T1000 (cell line): Measurements from ENCODE around the gene OTX2.

Source experiments
- DNase-seq: peaks from one replicate; lab custom pipeline; 2025; ENCODE audit warnings: mixed read lengths; lab: John Stamatoyannopoulos, UW

OTX2 gene

GRCh38 chr14:56810147-56810719 lies at the start of gene OTX2:
TSS of gene OTX2 (minus strand) at chr14:56810479. CDS start at chr14:56805456, 5,023 bp downstream.
- DNase-seq, result no peak

- no peak for DNase-seq
Measured at GRCh38 chr14:56858422-56858821, 48.1 kb upstream of the OTX2 start.

- DNase-seq, result no peak
Measured at GRCh38 chr14:56857216-56857615, 46.9 kb upstream of the OTX2 start.

GRCh38 chr14:56855891-56856461 lies 45.7 kb upstream of the OTX2 start:
- DNase-seq, result no peak

DNA sequence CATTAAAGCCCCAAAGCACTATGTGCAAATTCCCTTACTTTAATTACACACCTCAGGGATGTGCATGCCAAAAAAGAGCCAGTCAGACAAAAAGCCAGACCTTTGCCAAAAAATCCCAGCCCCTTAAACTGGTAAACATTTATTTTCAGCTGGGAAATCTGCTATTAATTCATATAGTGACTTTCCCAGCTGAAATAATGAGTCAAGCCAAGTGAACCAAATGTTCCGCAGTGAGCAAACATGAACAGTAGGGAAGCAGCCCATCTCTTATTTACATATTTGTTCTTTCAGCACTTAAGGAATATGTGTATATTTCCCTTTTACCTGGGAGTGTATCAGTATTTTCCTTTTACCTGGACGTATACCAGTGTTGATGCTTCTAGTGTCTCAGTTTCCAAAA lies 44.0 kb upstream of the OTX2 start:
- DNase-seq, result no peak

DNA sequence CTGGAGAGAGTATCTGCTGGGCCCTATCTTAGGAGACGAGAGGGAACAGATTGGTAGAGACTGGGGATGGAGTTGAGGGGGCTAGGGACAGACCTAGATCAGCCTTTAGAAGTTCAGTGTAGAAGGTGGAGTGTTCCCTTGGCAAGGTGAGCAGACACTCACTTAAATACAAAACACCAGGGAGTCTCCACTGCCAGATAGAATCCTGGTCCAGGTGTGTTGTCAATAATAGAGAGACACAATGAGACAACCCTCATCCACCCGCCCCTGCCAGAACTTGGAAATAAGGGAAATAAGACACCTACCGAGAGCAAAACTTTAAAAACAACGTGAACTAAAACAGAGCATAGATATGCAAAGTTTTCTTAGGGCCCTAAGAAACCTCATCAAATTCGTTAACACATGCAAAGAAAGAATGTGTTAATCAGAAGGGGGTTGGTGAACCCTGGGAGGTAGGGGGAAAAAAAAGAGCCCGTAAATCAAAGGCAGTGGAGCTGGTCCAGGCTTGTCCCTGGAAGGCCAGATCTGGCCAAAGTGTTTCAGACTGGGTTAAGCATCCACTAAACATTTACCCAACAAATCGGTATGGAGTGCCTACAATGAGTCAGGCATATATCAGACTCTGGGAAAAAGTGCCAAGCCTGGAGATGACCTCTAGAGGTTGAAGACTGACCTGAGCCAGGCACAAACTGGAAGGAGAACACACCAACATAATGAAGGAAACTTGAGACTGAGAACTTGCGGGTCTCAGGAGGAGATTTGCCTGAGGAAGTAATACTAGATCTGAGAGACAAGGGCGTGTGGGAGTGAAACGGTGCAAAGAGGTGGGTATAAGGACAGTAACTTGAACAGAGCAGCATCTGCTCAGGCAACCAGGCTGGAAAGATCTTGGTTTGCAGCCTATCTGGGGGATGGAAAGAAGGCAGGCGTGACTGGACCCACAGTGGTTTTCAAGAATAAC lies 37.0 kb upstream of the OTX2 start:
- DNase-seq, result no peak

GRCh38 chr14:56844406-56845002 lies 34.2 kb upstream of the OTX2 start:
- DNase-seq, result no peak

DNA sequence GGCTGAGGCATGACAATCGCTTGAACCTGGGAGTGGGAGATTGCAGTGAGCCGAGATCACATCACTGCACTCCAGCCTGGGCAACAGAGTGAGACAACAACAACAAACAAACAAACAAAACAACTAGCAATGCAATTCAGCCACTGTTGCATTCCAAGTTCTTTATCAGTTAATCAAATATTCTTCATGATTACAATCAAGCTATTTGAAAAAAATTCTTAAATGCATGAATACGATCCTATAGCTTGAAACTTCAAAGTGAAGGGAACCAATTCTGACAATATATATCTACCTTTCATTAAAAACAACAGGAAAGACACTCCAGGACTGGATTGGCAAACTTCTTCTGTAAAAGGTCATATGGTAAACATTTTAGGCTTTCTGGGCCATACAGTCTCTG lies 31.3 kb upstream of the OTX2 start:
- no peak for DNase-seq

DNA sequence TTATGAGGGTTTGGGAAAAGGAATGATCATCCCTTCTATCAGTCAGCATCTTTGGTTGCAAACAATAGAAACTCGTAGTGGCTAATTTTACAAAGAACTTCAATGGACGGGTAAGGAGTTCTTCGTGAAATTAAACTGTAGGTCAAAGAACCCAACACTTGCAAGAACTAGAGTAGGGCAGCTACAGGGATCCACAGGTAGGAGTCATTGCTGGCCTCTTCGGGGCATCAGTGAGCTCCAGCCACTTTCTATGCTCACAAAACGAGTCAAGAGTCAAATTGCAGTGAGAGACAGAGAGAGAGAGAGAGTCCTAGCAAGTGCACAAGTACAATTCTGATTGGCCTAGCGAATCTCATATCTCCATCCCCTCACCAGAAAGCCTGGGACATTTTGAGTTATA lies 29.9 kb upstream of the OTX2 start:
- DNase-seq, result no peak

DNA sequence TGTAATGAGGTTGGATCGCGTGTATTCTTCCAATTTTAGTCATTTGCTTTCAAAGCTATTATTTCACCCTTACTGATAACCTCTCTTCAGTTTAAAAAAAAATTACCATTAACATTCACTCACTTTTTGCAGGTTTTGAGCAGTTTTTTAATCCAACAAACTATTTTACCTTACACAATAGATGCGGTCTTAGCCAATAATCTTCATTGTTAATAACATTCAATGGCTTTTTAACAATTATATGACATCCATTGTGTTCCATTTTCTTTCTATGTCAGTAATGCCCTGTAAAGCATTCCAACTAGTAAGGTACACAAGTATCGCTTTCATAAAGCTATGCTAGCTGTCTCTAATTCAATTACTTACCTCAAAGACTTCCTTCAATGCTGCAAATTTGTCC lies 18.9 kb upstream of the OTX2 start:
- DNase-seq, result no peak

DNA sequence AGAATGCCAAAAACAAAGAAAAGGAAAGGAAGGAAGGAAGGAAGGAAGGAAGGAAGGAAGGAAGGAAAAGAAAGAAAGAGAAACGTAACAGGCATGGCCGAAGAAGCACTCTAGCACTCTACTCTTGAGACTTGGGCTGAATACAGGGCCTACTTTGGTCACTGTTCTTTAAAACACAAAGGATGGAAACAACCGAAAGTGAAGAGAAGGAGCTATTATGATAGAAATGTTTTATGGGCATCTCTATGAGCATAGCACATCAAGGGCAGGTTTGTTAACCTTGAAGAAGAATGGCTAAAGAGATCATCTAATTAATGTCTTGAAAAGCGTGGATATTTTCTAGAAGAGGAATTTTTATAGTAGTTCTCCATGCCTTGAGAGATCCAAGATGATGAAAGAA lies 15.9 kb upstream of the OTX2 start:
- DNase-seq, result no peak

DNA sequence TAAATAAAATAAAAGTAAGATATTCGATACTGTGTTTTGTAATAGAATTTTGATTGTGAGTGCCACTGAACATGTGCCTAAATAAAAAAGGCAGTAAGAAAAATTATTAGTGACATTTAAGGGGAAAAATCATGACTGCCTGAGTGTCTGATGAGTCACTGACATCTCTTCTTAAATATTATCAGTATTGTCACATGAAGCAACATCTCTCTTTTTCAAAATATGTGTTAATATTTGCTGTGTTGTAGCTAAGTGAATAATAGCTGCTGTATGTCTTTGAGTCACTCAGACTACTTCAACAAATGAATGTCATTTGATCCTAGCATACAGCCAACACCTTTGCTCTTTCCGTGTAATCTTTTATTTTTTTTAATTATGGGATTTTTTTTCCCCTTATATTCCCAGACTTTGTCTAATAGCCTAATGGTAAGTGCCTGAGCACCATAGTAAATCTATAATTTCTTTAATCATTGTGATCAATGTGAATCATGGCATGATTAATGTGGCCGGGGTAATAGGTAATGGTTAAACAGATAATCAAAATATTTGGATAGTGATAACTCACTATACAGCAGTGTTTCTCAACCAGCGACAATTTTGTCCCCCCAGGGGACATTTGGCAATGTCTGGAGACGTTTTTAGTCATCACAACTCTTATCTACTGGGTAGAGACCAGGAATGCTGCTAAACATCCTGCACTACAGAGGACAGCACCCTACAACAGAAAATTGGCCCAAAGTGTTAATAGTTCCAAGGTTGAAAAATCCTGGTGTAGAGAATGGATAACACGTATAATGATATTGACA lies 11.7 kb upstream of the OTX2 start:
- DNase-seq, result no peak

DNA sequence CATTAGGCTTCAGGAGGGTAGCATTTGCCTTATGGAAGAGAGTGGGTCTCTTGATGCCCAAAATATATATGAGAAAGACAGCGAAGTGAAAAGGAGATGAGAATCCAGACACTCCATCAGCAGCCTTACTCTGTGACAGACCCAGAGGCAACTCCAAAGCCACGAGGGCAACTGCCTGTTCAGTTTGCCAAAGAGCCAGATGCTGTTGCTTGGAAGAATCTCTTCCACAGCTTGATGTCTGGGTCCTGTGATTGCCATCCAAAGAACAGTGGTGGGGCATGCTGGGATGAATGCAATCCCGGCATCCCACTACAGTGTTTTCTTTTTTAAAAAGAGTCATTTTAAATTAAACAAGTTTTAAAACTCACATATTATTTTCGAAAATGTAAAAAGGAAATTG lies 10.9 kb upstream of the OTX2 start:
- DNase-seq, result no peak

- DNase-seq, result no peak
Measured at GRCh38 chr14:56817396-56817921, 7.2 kb upstream of the OTX2 start.

DNA sequence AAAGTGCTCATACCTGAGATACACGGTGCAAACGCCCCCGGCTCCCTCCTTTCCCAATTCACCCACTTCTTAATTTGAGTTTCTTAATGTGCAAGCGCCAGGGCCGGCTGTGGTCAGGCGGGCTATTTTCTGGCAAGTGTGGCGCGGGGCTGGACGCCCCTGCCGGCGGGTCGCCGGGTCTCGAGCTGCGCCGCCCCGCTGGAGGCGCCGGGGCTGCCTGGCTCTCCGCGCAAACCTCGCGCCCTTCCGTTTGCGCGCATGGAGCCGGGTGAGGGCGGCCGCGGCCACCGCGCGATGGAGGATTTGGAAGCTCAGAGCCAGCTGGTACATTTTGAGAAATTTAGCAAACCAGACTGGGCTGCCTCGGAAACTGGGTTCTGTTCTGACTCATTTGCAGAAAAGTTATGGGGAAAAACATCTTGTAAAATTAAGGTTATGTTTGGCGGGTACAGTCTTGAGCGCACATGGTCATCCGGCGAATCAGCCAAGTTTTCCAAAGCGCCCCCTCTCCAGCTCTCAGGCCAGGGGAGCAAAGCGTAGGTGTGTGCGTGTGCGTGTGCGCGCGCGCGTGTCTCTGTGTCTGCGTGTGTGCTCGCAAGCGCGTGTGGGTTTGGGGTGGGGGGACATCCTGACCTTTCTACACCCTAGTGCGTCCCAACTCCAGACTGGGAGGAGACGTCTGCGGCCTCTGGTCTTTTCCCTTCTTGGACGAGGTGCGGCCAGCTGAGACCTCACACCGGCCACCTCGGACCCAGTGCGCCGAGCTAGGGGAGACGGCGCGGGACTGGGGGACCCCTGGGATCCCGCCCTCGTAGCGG lies 6.5 kb upstream of the OTX2 start:
- no peak for DNase-seq

- DNase-seq, result no peak
Measured at GRCh38 chr14:56815745-56816144, 5.5 kb upstream of the OTX2 start.

GRCh38 chr14:56814969-56815700 lies 4.9 kb upstream of the OTX2 start:
- no peak for DNase-seq

DNA sequence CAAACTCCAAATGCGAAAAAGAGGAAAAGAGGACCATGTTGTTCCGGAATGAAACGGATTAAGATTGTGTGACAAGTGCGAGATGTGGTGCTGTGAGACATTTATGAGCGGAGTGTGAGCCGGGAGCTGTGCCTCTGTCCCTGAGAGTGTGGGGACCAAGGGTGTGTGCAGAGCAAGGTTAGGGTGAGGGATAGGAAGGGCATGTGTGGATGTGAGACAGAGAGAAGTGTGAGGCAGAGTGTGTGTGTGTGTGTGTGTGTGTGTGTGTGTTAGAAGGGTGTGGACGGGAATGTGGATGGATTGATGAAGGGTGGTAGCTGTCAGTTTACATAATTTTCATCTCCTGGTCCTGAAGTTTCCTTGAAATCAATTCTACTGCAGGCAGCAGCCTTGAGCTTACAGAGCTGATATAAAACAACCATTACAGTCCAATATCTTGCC lies 4.3 kb upstream of the OTX2 start:
- DNase-seq, result no peak

DNA sequence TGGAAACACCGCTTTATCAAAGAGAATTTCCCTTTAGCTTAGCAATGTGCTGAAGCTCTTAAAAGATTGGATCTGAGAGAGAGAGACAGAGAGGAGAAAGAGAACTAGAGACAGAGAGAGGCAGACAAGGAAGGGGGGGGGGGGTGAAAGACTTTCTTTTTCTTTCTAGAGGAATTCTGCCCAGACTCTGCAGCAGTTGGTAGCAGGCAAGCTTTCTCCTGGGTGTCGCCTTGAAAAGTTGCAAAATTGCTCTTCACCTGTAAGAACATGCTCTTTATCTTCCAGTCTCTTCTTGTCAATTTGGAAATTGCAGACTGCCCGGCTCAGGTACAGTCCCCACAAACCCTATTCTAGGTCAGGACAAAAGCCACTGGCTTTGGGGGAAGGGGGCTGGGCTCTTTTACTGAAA lies 2.9 kb upstream of the OTX2 start:
- no peak for DNase-seq
